ENCODE results near the gene FAM174A.

The FAM174A gene

GRCh38 chr5:100535060-100536005, at the start of gene FAM174A:
Gene FAM174A, plus strand, starts transcription at chr5:100535374. Its CDS starts 157 bp downstream, at chr5:100535531.
- DNase-seq = peak; percentile 93

GRCh38 chr5:100493996-100494395, 41.2 kb upstream of the FAM174A start:
- no peak for DNase-seq

GRCh38 chr5:100496296-100496695, 38.9 kb upstream of the FAM174A start:
- no peak for DNase-seq

- no peak for DNase-seq
Measured at GRCh38 chr5:100502684-100503083, 32.5 kb upstream of the FAM174A start.

- DNase-seq = no peak
Measured at GRCh38 chr5:100505984-100506670, 29.0 kb upstream of the FAM174A start.

GRCh38 chr5:100516285-100516684, 18.9 kb upstream of the FAM174A start:
- DNase-seq = no peak

- DNase-seq = no peak
Measured at GRCh38 chr5:100517301-100517974, 17.7 kb upstream of the FAM174A start.

- no peak for DNase-seq
Measured at GRCh38 chr5:100518377-100518776, 16.8 kb upstream of the FAM174A start.

- DNase-seq = no peak
Measured at GRCh38 chr5:100519075-100519474, 16.1 kb upstream of the FAM174A start.

- no peak for DNase-seq
Measured at GRCh38 chr5:100520348-100520747, 14.8 kb upstream of the FAM174A start.

GRCh38 chr5:100537946-100538345, 2.8 kb downstream of the FAM174A start:
- no peak for DNase-seq

- no peak for DNase-seq
Measured at GRCh38 chr5:100539519-100539918, 4.3 kb downstream of the FAM174A start.

- no peak for DNase-seq
Measured at GRCh38 chr5:100542086-100542485, 6.9 kb downstream of the FAM174A start.

- no peak for DNase-seq
Measured at GRCh38 chr5:100546001-100546400, 10.8 kb downstream of the FAM174A start.

- no peak for DNase-seq
Measured at GRCh38 chr5:100550531-100551051, 15.4 kb downstream of the FAM174A start.

- no peak for DNase-seq
Measured at GRCh38 chr5:100551183-100551582, 16.0 kb downstream of the FAM174A start.

GRCh38 chr5:100553209-100553608, 18.0 kb downstream of the FAM174A start:
- no peak for DNase-seq

- no peak for DNase-seq
Measured at GRCh38 chr5:100560860-100561259, 25.7 kb downstream of the FAM174A start.

GRCh38 chr5:100562821-100563220, 27.6 kb downstream of the FAM174A start:
- no peak for DNase-seq

GRCh38 chr5:100566382-100567141, 31.4 kb downstream of the FAM174A start:
- DNase-seq = no peak

GRCh38 chr5:100574716-100575115, 39.5 kb downstream of the FAM174A start:
- DNase-seq = no peak

- no peak for DNase-seq
Measured at GRCh38 chr5:100575815-100576214, 40.6 kb downstream of the FAM174A start.
